OCI-LY7 (cell line): ENCODE measurements around the gene CENPP.

Experiments used
- EZH2phosphoT487 ChIP-seq: fragments of 200-600 bp; sonication (generic); IDR thresholded peaks from 2 replicates; pipeline ENCODE4 v1.6.1; 2018; ENCODE audit warnings: low read depth, borderline replicate concordance, mild to moderate bottlenecking, mixed run types, antibody characterized with exemption, low read length, moderate library complexity, mixed read lengths
- TF ChIP-seq, protein P1 (sequence below): fragments of 200-600 bp; sonication (generic); conservative IDR thresholded peaks from 2 replicates; pipeline ENCODE4 v1.5.1; 2014; ENCODE audit warnings: mild to moderate bottlenecking, antibody characterized with exemption, low read length, moderate library complexity, mixed read lengths

DNA sequence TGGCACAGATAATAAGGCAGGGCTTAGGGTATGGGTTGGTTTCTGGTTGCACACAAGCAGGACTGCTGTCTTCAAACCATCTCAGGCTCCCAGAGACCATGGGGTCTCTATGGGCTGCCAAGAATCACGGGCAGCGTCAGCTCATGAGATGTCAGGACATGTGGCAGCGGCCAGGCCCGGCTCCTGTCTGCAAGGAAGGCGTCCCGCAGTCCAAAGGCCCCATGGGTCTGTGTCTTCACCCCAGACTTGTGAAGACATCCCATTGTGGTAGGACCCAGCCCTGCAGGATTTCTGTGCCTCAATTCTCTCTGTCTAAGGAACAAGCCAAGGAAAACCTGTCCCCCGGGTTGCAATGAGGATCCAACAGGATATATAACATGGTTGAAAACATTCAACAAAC lies 311.6 kb downstream of the CENPP start:
- no peak for TF ChIP-seq EZH2phosphoT487
- TF ChIP-seq, protein P1, sequence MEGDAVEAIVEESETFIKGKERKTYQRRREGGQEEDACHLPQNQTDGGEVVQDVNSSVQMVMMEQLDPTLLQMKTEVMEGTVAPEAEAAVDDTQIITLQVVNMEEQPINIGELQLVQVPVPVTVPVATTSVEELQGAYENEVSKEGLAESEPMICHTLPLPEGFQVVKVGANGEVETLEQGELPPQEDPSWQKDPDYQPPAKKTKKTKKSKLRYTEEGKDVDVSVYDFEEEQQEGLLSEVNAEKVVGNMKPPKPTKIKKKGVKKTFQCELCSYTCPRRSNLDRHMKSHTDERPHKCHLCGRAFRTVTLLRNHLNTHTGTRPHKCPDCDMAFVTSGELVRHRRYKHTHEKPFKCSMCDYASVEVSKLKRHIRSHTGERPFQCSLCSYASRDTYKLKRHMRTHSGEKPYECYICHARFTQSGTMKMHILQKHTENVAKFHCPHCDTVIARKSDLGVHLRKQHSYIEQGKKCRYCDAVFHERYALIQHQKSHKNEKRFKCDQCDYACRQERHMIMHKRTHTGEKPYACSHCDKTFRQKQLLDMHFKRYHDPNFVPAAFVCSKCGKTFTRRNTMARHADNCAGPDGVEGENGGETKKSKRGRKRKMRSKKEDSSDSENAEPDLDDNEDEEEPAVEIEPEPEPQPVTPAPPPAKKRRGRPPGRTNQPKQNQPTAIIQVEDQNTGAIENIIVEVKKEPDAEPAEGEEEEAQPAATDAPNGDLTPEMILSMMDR, result no peak
